HCT116 (cell line): Measurements from ENCODE around the gene BLOC1S5.

Source experiments
- CEBPB ChIP-seq: IDR thresholded peaks from 2 replicates; pipeline ENCODE4 v1.6.1; 2012; ENCODE audit warnings: low read depth
- EZH2phosphoT487 ChIP-seq: fragments of 200-600 bp; IDR thresholded peaks from 2 replicates; pipeline ENCODE4 v1.6.1; 2018; ENCODE audit warnings: antibody characterized with exemption, borderline replicate concordance
- MAX ChIP-seq: IDR thresholded peaks from 2 replicates; pipeline ENCODE4 v1.6.1; 2012
- POLR2AphosphoS5 ChIP-seq: IDR thresholded peaks from 2 replicates; pipeline ENCODE4 v1.6.1; 2011; ENCODE audit warnings: mild to moderate bottlenecking, low read depth, low read length, moderate library complexity
- RAD21 ChIP-seq: IDR thresholded peaks from 2 replicates; pipeline ENCODE4 v1.6.1; 2012; ENCODE audit warnings: low read depth, mild to moderate bottlenecking
- SP1 ChIP-seq: IDR thresholded peaks from 2 replicates; pipeline ENCODE4 v1.6.1; 2012; ENCODE audit warnings: low read depth
- YY1 ChIP-seq: IDR thresholded peaks from 2 replicates; pipeline ENCODE4 v1.6.1; 2011; ENCODE audit warnings: low read length, low read depth, moderate library complexity, mild to moderate bottlenecking; ENCODE audit not compliant: insufficient replicate concordance; ENCODE audit errors: extremely low read depth
- TF ChIP-seq, protein P1 (sequence below), 3 experiments: fragments of 200-600 bp in 1 of 3; sonication (generic) in 1 of 3; IDR thresholded peaks in 2 of 3; conservative IDR thresholded peaks in 1 of 3; 2 replicates each; pipeline ENCODE4 v1.5.1; 2012 to 2017; ENCODE audit warnings: low read depth in 2 of 3, low read length in 2 of 3, antibody characterized with exemption in 1 of 3, borderline replicate concordance in 1 of 3, control low read depth in 1 of 3, mild to moderate bottlenecking in 1 of 3, mixed read lengths in 1 of 3, mixed run types in 1 of 3, moderate library complexity in 1 of 3; ENCODE audit not compliant: insufficient read depth in 1 of 3

GRCh38 chr6:8069151-8069550 is 5.0 kb upstream of the BLOC1S5 start:
- TF ChIP-seq, protein P1, sequence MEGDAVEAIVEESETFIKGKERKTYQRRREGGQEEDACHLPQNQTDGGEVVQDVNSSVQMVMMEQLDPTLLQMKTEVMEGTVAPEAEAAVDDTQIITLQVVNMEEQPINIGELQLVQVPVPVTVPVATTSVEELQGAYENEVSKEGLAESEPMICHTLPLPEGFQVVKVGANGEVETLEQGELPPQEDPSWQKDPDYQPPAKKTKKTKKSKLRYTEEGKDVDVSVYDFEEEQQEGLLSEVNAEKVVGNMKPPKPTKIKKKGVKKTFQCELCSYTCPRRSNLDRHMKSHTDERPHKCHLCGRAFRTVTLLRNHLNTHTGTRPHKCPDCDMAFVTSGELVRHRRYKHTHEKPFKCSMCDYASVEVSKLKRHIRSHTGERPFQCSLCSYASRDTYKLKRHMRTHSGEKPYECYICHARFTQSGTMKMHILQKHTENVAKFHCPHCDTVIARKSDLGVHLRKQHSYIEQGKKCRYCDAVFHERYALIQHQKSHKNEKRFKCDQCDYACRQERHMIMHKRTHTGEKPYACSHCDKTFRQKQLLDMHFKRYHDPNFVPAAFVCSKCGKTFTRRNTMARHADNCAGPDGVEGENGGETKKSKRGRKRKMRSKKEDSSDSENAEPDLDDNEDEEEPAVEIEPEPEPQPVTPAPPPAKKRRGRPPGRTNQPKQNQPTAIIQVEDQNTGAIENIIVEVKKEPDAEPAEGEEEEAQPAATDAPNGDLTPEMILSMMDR (IDR thresholded peaks at IDR 0.05 in 2 of 3, conservative IDR thresholded peaks at IDR 0.05 in 1 of 3; ENCODE audit: borderline replicate concordance in 1 of 3, insufficient read depth in 1 of 3, low read depth in 2 of 3, low read length in 2 of 3): no peak
- no peak for TF ChIP-seq CEBPB
- no peak for TF ChIP-seq POLR2AphosphoS5
- no peak for TF ChIP-seq YY1
- no peak for TF ChIP-seq SP1
- no peak for TF ChIP-seq RAD21
- TF ChIP-seq MAX: no peak
- no peak for TF ChIP-seq EZH2phosphoT487
